Activated naive CD4-positive, alpha-beta T cell treated with Interleukin-2 at 50 U/mL for 16 hours (primary cell): ENCODE results near the gene KLK14.

Experiments used
- DNase-seq: peaks from one replicate; pipeline ENCODE4 v3.0.0-alpha.2; 2020

KLK14 gene

GRCh38 chr19:51084505-51084904 is 1.8 kb upstream of the KLK14 start:
- no peak for DNase-seq

- no peak for DNase-seq
These were observed 1.1 kb upstream of the KLK14 start for GRCh38 chr19:51083783-51084182.

GRCh38 chr19:51083181-51083580 is 494 bp upstream of the KLK14 start:
- DNase-seq: no peak

GRCh38 chr19:51081476-51081875 is 1.2 kb downstream of the KLK14 start:
- no peak for DNase-seq

GRCh38 chr19:51079481-51080110 is 3.1 kb downstream of the KLK14 start:
- DNase-seq: no peak

- DNase-seq: no peak
These were observed 4.0 kb downstream of the KLK14 start for GRCh38 chr19:51078731-51079130.

GRCh38 chr19:51078104-51078503 is 4.6 kb downstream of the KLK14 start:
- no peak for DNase-seq

GRCh38 chr19:51076631-51077213 is 6.0 kb downstream of the KLK14 start:
- no peak for DNase-seq

- no peak for DNase-seq
These were observed 6.7 kb downstream of the KLK14 start for GRCh38 chr19:51075998-51076397.

- DNase-seq: no peak
These were observed 11.6 kb downstream of the KLK14 start for GRCh38 chr19:51071095-51071405.

- no peak for DNase-seq
These were observed 12.2 kb downstream of the KLK14 start for GRCh38 chr19:51070334-51071094.

GRCh38 chr19:51066393-51067186 is 16.1 kb downstream of the KLK14 start:
- no peak for DNase-seq

GRCh38 chr19:51065221-51065960 is 17.3 kb downstream of the KLK14 start:
- no peak for DNase-seq

GRCh38 chr19:51064534-51065220 is 18.0 kb downstream of the KLK14 start, which contains the start of gene KLK13:
TSS of gene KLK13 (minus strand) at chr19:51065092. CDS start at chr19:51065067, 25 bp downstream.
- DNase-seq: no peak

GRCh38 chr19:51063664-51064063 is 19.0 kb downstream of the KLK14 start:
- no peak for DNase-seq

- DNase-seq: no peak
These were observed 21.7 kb downstream of the KLK14 start for GRCh38 chr19:51060973-51061372.

GRCh38 chr19:51060336-51060735 is 22.4 kb downstream of the KLK14 start:
- DNase-seq: no peak

GRCh38 chr19:51059715-51060114 is 23.0 kb downstream of the KLK14 start:
- DNase-seq: no peak

GRCh38 chr19:51055866-51056265 is 26.8 kb downstream of the KLK14 start:
- DNase-seq: no peak

GRCh38 chr19:51047031-51047335 is 35.7 kb downstream of the KLK14 start:
- DNase-seq: no peak

- DNase-seq: no peak
These were observed 38.4 kb downstream of the KLK14 start for GRCh38 chr19:51044327-51044726.

GRCh38 chr19:51043497-51043896 is 39.2 kb downstream of the KLK14 start:
- no peak for DNase-seq
